ENCODE data around the gene GRM8.

GRM8 gene

DNA sequence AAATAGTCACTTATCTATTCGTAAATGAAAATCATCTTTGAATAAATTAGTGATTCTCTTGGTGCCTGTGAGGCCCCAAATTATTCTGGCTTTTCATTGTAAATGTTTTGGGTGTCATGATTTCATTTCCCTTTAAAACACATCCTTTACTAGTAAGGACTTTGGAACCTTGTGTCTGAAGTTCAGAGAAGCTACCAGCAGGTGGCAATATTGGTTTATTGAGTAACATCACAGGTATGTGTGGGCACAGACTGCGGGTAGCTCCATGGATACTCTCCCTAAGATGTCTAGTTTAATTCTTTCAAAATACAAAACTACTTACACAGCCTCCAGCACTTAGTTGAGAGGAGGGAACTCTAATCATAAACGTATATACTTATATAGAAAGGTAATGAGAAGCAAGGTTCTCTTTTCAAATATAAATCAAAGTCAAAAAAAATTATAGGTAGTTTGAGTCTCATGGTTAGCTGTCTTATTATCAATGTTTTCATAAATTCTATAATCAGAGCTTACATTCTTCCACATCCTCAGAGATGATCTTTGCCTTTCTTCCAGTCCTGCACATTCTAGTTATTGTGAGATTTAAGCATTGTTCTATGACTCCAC, 449.6 kb downstream of the GRM8 start:
- no peak for DNase-seq

DNA sequence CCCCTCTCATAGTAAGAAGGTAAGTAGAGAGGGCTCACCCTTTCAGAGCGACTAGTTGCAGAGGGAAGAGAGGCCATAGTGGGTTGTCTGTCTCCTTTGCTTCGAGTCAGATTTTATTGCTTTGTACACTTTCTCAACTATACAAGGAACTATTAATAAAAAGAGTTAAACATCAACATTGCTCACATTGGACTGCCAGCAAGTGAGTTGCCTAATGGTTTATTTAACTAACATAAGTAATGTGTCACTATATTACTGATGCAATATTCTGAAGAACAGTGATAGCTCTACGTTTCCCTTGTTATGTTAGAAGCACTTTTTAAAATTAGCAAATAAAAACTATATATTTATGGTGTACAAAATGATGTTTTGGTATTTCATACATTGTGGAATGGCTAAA, 451.0 kb downstream of the GRM8 start:
- no peak for DNase-seq

GRCh38 chr7:126799541-126799940, 453.2 kb downstream of the GRM8 start:
- DNase-seq, result no peak

- no peak for DNase-seq
These were observed 460.2 kb downstream of the GRM8 start for GRCh38 chr7:126792521-126792920.

- DNase-seq, result no peak
These were observed 461.4 kb downstream of the GRM8 start for GRCh38 chr7:126791306-126791705.

GRCh38 chr7:126790763-126791162, 462.0 kb downstream of the GRM8 start:
- no peak for DNase-seq

DNA sequence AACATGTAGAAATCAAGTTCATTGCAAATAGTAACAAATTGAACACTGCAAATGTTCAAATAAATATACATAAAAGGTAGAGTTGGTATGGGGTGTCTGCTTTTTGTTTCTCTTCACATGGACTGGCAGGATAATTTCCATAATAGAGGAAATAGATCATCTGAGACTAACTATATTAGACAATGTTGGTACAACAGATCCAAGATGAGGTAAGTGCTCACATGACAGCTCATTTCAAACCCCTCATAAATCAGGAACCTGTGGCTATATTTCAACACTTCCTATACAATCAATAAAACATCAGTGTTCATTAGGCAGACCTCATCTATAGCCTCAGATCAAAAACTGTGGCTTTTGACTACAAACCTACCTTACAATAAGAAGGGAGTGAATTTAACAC, 469.1 kb downstream of the GRM8 start:
- DNase-seq, result no peak

DNA sequence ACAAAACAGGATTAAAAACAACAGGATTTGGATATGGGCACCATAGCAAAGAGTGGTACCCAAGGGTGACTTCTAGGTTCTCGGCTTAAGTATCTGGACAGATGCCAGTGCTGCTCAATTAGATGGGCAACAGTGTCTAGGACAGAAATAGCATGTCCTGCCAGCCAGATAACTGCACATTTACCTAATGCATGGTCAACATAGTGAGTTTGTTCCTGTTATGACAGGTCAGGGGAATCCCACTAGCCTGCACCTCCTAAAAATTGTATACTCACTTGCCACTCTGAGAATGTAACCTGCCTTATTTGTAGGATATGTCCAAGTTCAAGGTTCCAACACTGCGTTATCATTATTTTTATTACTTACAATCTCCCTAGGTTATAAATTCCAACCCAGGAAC, 471.7 kb downstream of the GRM8 start:
- no peak for DNase-seq

GRCh38 chr7:126778101-126778500, 474.6 kb downstream of the GRM8 start:
- no peak for DNase-seq

DNA sequence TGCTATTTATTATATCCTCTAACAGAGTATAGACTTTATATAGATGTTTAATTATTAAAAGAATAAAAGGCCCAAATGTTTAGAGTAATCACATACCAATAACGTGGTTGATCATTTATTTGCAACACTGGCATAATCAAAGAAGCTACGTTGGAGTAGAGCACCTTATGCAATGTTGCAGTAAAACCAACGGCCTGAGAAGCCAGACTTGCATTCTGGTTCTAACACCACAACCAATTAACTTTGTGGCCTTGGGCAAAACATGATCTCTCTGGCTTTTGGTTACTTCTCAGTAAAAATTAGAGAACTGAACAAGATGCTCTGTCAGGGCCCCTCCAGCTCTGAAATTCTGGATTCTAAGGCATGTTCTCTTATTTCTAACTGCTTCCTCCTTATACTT, 476.2 kb downstream of the GRM8 start:
- DNase-seq, result no peak

GRCh38 chr7:126774077-126774476, 478.7 kb downstream of the GRM8 start:
- DNase-seq, result no peak

DNA sequence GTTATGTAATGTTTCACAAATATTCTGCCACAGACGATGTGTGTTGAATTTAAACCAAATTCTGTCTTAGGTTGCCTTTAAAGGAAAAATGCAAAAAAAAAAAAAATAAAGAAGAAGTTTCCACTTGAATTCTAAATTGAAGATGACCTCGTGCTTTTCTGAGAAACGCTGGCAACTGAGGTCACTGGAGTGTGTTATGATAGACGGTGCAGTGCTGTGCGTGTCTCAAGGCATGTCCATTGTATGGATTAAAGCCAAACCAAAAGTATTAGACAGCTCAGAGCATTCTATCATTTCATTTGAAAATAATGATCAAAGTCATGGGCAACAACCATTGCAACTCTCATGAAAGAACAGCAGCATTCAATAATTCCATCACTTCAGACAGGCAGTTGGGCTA, 483.9 kb downstream of the GRM8 start:
- DNase-seq, result no peak

GRCh38 chr7:126760914-126761577, 491.7 kb downstream of the GRM8 start:
- DNase-seq, result no peak

DNA sequence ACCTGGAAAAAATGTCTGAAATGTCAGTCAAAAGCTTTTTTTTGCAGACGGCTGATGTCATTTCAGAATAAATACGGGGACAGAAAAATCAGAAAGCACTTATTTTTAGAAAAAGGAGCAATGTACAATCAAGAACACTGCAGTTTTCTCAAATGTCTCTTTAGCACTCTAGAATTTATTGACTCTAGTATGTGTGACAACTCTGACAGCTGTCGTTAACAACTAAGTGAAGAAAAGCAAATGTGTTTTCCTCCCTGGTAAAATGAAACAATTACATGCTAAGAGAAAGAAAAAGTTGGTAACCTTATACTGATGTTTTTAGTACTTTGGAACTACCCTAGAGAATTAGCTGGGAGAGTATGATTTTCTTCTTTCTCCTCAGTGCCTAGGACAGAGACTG, 497.4 kb downstream of the GRM8 start:
- no peak for DNase-seq

DNA sequence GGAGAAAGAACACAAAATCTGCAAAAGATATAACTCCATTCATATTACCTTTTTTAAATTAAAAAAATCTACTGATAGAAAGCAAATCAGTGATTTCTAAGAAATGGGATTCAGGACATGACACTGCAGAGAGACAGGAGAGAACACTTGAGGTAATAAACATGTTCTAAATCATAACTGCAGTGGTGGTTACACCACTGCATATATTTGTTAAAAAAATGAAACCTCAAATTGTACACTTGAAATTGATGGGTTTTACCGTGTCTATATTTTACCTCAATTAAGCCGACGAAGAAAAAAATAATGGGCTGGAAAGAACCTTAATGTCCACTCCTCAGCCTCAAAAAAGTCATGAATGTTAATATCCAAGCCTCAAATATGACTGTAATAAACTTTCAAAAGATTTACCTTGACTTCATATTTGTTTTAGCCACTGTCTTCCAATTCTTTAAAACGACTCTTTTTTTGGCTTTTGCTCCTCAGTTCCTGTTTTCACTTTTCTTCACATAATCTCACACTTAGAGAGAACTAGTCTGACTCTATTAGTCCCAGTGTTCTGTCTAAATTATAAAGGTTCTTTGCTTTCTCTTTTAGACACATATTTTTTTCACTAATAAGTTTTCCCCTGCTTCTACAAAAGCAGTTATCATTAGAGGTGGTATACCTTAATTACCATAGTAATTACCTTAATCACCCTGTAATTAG, 502.4 kb downstream of the GRM8 start:
- no peak for DNase-seq

DNA sequence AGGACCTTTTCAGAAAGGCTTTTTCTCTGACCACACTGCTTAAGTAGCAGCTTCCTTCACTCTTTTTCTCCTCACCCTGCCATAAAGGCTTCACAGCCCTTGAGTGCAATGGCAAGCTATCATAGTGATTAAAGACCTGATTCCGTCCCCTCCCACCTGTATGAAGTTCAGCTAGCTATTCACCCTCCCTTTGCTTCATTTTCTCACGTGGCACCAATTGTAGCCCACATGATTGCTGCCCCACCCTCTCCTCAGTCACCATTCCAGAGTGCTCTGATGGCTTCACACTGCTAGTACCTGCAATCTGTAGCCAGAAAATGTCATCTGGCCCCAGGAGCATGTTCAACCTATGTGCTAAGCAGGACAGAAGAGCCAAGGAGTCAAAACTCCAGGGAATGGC, 523.8 kb downstream of the GRM8 start:
- no peak for DNase-seq

DNA sequence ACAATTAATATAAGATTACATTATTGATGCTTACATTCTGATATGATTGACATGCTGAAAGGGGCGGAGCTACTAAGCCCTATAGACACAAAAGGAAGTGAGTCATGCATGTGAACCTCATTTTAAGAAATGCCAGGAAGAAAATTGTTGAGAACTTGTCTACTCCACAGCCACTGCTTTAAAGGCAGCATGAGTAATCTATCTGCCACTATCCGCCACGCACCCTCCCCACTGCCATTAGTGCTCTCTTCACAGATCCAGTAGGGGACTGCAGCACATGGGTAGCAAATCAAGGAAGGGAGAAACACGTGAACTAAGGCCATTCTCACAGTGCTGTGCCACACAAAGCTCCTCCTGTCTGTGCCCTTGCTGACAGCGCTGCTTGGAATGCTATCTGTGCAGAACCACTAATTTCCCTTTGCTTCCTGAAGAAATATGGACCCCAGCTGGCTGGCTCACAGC, 524.8 kb downstream of the GRM8 start:
- DNase-seq, result no peak

DNA sequence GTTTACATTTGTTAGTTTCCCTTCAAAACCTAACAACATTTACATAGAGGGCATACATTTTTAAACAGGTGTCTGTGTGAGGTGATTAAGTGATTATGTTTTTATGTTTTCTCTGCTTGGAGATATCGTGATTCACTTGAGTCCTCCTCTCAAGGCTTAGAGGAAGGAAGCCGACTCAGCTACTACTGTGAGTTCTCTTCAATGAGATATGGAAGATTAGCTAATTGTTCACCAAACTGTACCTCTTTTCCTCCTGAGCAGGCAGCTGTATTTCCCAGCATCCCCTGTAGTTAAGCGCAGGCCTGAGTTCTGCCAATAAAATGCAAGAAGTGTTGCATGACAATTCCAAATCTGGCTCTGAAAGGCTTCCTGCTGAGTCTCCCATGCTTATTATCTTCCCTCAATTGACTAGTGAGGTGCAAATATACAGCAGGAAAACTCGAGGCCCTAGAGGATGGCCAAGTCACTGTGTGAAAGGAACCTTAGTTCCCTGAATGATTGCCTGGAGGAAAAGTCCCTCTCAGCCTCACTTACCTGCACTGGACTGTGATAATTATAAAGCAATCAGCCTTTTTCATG, 528.7 kb downstream of the GRM8 start:
- DNase-seq, result no peak

DNA sequence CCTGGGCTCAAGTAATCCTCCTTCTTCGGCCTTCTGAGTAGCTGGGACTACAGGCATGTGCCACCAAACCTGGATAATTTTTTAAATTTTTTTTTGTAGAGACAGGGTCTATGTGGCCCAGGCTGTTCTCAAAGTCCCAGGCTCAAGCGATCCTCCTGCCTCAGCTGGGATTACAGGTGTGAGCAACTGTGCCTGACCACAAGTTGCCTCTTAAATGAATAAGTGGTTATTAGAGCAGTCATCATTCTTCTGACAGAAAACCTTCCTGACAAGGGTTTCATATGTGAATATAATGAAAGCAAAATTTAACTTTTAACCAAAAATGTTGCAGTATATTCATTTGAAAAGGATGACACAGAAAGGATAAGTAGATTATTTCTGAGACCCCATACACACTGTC, 532.5 kb downstream of the GRM8 start:
- DNase-seq, result no peak

GRCh38 chr7:126718419-126718818, 534.3 kb downstream of the GRM8 start:
- DNase-seq, result no peak

GRCh38 chr7:126716321-126716720, 536.4 kb downstream of the GRM8 start:
- DNase-seq, result no peak

- no peak for DNase-seq
These were observed 537.7 kb downstream of the GRM8 start for GRCh38 chr7:126715076-126715475.

DNA sequence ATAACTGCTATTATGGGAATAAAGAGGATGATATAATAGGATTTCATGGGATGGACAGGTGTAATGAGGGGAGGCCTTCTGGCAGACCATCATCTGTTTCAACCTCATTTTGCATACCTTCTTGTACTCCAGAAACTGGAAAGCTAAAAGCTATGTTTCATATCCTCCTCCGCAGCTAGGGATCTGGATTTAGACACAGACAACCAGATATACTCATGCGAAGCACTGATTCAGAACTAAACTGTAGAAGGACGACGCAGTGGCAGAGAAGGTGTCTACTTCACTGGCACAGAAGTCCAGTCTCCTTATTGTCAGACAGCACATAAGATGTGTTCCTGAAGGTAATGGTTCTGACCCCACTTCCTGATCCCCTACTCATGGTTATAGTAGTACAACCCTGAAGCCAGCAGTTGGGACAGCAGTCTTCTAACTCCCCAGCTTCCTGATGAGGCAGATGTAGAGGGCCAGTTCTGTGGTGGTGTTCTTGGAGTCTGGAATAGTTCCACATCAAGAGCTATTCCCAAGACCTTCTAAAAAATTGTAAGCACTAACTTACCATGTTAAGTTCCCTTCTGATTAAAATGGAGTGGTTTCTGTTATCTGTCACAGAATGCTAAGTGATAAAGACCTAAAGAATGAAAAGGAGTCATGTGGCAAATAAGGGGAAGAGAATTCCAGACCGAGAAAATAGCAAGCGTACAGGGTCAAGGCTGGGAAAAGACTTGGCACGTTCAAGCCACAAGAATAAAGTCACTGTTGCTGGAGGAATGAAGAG, 550.3 kb downstream of the GRM8 start:
- no peak for DNase-seq
